Activated B cell treated with CpG ODN at 0.5 μM for 24 hours (primary cell): ENCODE measurements around the gene STRIP2. TPM values are rescaled to one million over a fixed set of nuclear protein-coding genes. Genes with fewer than 3 reads are reported as not detected.

Source experiments
- ATAC-seq: fragments of 200-7000 bp; cut with Tn5 transposase; one replicate; pipeline ENCODE4 v1.10.0; 2021; ENCODE audit warnings: low read depth, mild to moderate bottlenecking, moderate library complexity
- CTCF ChIA-PET: fragments of 350-600 bp; sonication (Branson Sonifier 250); formaldehyde crosslinking; loops from one replicate; lab custom pipeline; 2021; ENCODE audit warnings: antibody characterized with exemption; lab: Charles Lee
- POLR2A ChIA-PET: fragments of 350-600 bp; sonication (Branson Sonifier 250); formaldehyde crosslinking; loops from one replicate; lab custom pipeline; 2021; ENCODE audit warnings: antibody characterized with exemption; lab: Charles Lee
- DNase-seq: peaks from one replicate; pipeline ENCODE4 v3.0.0; 2022
- H3K27ac Mint-ChIP-seq: one replicate; pipeline ENCODE4 v1.8.0; 2020; ENCODE audit warnings: mixed read lengths
- H3K27me3 Mint-ChIP-seq: one replicate; pipeline ENCODE4 v1.8.0; 2021; ENCODE audit warnings: mixed read lengths
- H3K36me3 Mint-ChIP-seq: one replicate; pipeline ENCODE4 v1.8.0; 2021; ENCODE audit warnings: low read depth, mixed read lengths
- H3K4me1 Mint-ChIP-seq: one replicate; pipeline ENCODE4 v1.8.0; 2021; ENCODE audit warnings: mixed read lengths
- H3K4me3 Mint-ChIP-seq: one replicate; pipeline ENCODE4 v1.8.0; 2020; ENCODE audit warnings: mild to moderate bottlenecking, mixed read lengths
- H3K9me3 Mint-ChIP-seq: one replicate; pipeline ENCODE4 v1.8.0; 2020; ENCODE audit warnings: mixed read lengths
- intact Hi-C: fragments of 100-400 bp; cut with micrococcal nuclease; formaldehyde crosslinking; loops from one replicate; pipeline ENCODE4 v1.15.1; 2024
- total RNA-seq: library from RNA; stranded (reverse); gene quantifications from 2 replicates; pipeline ENCODE4 v1.2.3, GENCODE V29; 2022
- TF ChIP-seq, protein P1 (sequence below): fragments of 200-600 bp; IDR thresholded peaks from one replicate; pipeline ENCODE4 v1.8.0; 2022; ENCODE audit warnings: antibody characterized with exemption, mild to moderate bottlenecking

The STRIP2 gene
- total RNA-seq, 1 donor from 2014 or later: 0.35 TPM

DNA sequence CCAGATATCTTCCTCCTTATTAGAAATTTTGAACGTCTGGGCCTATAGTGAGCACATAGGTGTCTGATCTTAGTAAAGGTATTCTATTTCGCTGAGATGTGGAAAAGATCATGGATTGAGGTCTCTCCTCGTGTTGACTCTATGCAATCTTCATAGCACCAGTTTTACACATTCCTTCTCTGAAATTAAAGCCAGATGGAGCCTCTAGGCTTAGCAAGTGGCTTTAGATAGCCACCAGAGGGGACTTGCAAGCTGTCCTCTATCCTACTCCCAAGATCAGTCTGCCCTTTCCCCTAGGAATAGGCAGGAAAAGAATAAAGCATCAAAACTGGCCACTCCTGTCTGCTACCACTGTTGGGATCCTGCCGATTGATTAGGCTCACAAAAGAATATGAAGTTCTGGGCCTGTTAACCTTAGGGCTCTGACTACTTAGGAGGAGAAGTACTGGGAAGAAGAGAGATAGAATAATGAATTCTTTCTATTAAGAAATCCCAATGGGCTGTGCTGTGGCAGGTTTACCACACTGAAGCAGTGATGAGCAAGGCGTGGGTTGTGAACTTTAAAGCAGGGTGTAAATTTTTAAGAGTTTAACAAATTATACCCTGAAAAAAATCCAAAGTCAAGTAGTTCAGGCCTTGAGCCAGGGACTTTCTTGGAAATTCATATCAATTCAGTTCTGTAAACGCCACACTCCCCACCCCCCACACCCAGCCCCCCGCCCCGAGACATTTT, 2.2 kb upstream of the STRIP2 start:
- no peak overlapping the region for H3K4me3 Mint-ChIP-seq
- POLR2A ChIA-PET: no interaction called here
- peaks cover 14% of the 10 kb centered on the region for H3K4me1 Mint-ChIP-seq
- no peak for ATAC-seq
- intact Hi-C loops: loop anchor here (5.0 kb wide), 1 partner anchor 350 kb away; no protein-coding TSS in a partner anchor
- no peak overlapping the region for H3K27ac Mint-ChIP-seq
- peaks cover 5% of the 10 kb centered on the region for H3K36me3 Mint-ChIP-seq
- TF ChIP-seq, protein P1, sequence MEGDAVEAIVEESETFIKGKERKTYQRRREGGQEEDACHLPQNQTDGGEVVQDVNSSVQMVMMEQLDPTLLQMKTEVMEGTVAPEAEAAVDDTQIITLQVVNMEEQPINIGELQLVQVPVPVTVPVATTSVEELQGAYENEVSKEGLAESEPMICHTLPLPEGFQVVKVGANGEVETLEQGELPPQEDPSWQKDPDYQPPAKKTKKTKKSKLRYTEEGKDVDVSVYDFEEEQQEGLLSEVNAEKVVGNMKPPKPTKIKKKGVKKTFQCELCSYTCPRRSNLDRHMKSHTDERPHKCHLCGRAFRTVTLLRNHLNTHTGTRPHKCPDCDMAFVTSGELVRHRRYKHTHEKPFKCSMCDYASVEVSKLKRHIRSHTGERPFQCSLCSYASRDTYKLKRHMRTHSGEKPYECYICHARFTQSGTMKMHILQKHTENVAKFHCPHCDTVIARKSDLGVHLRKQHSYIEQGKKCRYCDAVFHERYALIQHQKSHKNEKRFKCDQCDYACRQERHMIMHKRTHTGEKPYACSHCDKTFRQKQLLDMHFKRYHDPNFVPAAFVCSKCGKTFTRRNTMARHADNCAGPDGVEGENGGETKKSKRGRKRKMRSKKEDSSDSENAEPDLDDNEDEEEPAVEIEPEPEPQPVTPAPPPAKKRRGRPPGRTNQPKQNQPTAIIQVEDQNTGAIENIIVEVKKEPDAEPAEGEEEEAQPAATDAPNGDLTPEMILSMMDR: no peak
- CTCF ChIA-PET: no interaction called here
- H3K9me3 Mint-ChIP-seq: no peaks in the 10 kb centered on the region
- H3K27me3 Mint-ChIP-seq: peaks cover 22% of the 10 kb centered on the region
- no peak for DNase-seq

DNA sequence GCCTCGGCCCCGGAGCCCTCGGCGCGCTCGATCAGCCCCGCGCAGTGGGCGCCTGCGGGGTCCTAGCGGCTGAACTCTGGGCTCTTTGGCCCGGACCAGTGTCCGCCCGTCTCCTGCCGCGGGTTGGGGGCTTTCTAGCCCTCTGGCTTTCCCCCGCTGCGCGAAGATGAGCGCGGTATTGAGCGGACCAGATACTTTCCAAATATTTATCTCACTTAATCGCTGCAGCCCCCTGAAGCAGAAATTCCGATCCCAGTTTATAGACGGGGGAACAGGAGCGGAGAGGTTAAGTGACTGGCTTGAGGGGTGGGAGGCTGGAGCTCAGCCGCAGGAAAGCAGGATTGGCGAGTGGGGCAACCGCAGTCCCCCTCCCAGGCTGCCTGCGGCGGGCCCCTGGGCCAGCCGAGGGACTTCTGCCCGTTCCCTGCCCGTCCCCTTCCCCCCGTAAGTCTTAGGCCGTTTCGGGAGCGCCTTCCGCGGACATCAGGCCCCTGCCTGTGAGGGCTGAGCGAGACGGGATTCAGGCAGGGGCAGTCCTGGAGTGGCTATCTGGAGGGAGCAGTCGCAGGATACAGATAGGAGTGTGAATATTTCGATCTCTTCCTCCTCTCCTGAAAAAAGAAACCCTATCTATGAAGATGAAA, 565 bp downstream of the STRIP2 start:
- H3K36me3 Mint-ChIP-seq: no peaks in the 10 kb centered on the region
- TF ChIP-seq, protein P1: no peak
- H3K4me1 Mint-ChIP-seq: peaks cover 14% of the 10 kb centered on the region
- no peak overlapping the region for H3K27ac Mint-ChIP-seq
- POLR2A ChIA-PET: interaction anchor here (0.6 to 1.4 kb wide), 4 partner anchors 37 to 177 kb away, joined by 3 to 4 read pairs (median 3); partner anchors contain the start of gene NRF1
- ATAC-seq (no peak), DNase-seq (peak; percentile 16)
- intact Hi-C loops: loop anchor here (2.0 to 5.0 kb wide), 2 partner anchors 68 to 348 kb away; partner anchors contain the start of gene SMKR1
- H3K4me3 Mint-ChIP-seq: peak overlapping the region; percentile 91
- CTCF ChIA-PET: interaction anchor here (0.9 to 1.7 kb wide), 3 partner anchors 14 to 217 kb away, joined by 3 to 5 read pairs (median 4); no protein-coding TSS in a partner anchor
- H3K9me3 Mint-ChIP-seq: no peaks in the 10 kb centered on the region
- H3K27me3 Mint-ChIP-seq: peaks cover 22% of the 10 kb centered on the region

DNA sequence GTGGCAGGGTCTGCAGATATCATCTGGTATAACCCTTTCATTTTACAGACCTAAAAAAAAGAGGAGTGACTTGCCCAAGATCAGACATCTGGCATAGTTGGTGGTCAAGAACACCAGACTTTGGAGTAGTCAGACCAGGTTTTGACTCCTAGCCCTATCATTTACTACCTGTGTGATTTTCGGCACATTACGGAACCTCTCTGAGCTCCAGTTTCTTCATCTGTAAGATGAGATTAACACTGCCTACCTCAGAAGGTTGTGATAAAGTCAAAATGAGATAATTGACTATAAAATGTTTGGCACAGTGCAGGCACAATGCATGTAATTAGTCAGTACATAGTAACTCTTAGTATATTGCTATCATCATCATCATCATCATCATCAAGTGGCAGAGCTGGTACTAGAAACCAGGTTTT, 1.2 kb downstream of the STRIP2 start:
- no peak for DNase-seq

DNA sequence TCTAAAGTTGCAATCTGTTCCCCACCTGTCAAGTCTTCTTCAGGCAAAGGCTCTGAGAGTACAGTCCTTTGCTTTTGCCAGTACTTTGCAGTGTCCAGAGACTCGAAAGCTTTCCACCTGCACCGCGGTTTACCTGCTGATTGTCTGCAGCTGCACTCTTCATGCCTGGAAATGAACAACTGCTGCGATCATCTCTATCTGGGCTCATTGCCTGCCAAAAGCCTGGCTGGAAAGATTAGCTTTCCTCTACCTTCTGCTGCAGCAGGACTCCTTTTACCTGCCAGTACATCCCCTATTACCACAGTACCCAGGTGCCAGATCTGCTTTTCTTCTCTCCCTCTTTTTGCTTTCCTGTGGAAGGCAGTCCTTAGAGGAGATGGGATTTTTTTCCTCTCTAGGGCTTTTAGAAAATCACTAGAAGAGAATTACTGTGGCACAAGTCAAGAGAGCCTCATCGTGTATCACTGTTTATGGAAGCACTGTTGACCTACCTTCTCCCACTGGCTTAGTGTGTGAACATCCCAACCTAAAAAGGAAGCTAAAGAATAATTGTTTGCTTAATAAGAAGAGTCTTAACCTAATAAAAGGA, 2.2 kb downstream of the STRIP2 start:
- TF ChIP-seq, protein P1: no peak
- Mint-ChIP-seq H3K4me3 (no peak overlapping the region), H3K4me1 (peaks cover 14% of the 10 kb centered on the region), H3K9me3 (no peaks in the 10 kb centered on the region), H3K36me3 (no peaks in the 10 kb centered on the region), H3K27ac (no peak overlapping the region), H3K27me3 (peaks cover 22% of the 10 kb centered on the region)
- ChIA-PET POLR2A (interaction anchor here (0.7 kb wide), 1 partner anchor 10 kb away, joined by 4 read pairs; no protein-coding TSS in a partner anchor), CTCF (no interaction called here)
- intact Hi-C loops: no loop called here
- ATAC-seq: no peak
- no peak for DNase-seq

More for the DNA sequence above, 1.2 kb downstream of the STRIP2 start:
- no peak for ATAC-seq
- Mint-ChIP-seq H3K36me3 (no peaks in the 10 kb centered on the region), H3K9me3 (no peaks in the 10 kb centered on the region), H3K27ac (no peak overlapping the region), H3K4me1 (peaks cover 14% of the 10 kb centered on the region), H3K4me3 (peak overlapping the region; percentile 91), H3K27me3 (peaks cover 22% of the 10 kb centered on the region)
- TF ChIP-seq, protein P1: no peak
- intact Hi-C loops: loop anchor here (2.0 kb wide), 1 partner anchor 67 kb away; the partner anchor contains the start of gene SMKR1
- ChIA-PET CTCF (interaction anchor here (1.2 kb wide), 1 partner anchor 67 kb away, joined by 3 read pairs; no protein-coding TSS in a partner anchor), POLR2A (interaction anchor here (0.7 kb wide), 1 partner anchor 146 kb away, joined by 3 read pairs; no protein-coding TSS in a partner anchor)
